ENCODE measurements around the gene TASP1.
"Not testable (repeated sequence)": the region's sequence is repeated elsewhere in the genome, so short reads cannot be mapped to it uniquely, and the experiment has no call there.

Gene TASP1

GRCh38 chr20:13364278-13365170 lies 274.2 kb downstream of the TASP1 start:
- TF ChIP-seq CTCF (IDR thresholded peaks at IDR 0.05; ENCODE audit: extremely low read depth, missing control alignments), result no peak

GRCh38 chr20:13363473-13363872 lies 275.3 kb downstream of the TASP1 start:
- no peak for DNase-seq (ENCODE audit: low spot score)
- TF ChIP-seq CTCF (IDR thresholded peaks at IDR 0.05; ENCODE audit: extremely low read depth, missing control alignments), result no peak

More at GRCh38 chr20:13364278-13365170, 274.2 kb downstream of the TASP1 start:
- no peak for DNase-seq (ENCODE audit: low spot score)

DNA sequence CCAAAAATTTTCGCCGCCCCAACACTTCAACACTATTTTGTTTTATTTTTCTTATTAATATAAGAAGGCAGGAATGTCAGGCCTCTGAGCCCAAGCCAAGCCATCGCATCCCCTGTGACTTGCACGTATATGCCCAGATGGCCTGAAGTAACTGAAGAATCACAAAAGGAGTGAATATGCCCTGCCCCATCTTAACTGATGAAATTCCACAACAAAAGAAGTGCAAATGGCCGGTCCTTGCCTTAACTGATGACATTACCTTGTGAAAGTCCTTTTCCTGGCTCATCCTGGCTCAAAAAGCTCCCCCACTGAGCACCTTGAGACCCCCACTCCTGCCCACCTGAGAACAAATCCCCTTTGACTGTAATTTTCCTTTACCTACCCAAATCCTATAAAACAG lies 276.6 kb downstream of the TASP1 start:
- not testable (repeated sequence) for DNase-seq (ENCODE audit: low spot score)

DNA sequence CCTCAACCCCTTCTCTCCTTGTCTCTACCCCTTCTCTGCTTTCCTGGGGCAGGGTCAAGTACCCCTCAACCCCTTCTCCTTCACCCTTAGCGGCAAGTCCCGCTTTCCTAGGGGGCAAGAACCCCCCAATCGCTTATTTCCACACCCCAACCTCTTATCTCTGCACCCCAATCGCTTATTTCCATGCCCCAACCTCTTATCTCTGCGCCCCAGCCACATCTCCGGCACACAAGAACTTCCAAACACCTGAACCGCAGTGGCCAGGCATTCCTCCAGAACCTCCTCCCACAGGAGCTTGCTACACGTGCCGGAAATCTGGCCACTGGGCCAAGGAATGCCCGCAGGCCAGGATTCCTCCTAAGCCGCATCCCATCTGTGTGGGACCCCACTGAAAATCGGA lies 279.8 kb downstream of the TASP1 start:
- DNase-seq (ENCODE audit: low spot score), result not testable (repeated sequence)

- DNase-seq (ENCODE audit: low spot score), result not testable (repeated sequence)
Observed at GRCh38 chr20:13357782-13358181, 280.9 kb downstream of the TASP1 start.

GRCh38 chr20:13356591-13356990 lies 282.1 kb downstream of the TASP1 start:
- TF ChIP-seq CTCF (IDR thresholded peaks at IDR 0.05; ENCODE audit: extremely low read depth, missing control alignments), result no peak
- no peak for DNase-seq (ENCODE audit: low spot score)

DNA sequence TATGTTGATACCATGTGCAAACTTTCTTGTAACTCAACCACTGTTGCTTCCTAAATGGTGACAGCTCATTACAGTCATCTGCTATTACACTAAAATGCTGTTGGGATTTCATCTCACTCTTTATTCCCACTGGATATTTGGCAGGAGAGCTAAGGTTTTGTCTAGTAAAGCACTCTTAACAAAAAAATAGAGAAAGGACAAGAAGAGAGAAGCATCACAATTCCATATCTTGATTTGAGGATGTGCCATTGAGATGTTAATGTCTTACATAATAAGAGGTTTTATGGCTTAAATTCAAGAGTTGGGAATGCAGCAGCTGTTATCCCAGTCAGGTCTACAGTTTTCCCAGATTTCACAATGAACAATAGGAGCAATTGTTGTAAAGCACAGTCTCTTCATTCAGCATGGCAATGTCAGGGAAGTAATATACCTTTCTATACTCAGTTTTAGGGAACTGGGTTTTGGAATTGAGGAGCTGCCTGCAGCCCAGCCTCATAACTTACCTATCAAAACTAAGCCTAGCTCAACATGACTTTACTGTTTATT lies 282.7 kb downstream of the TASP1 start:
- DNase-seq (ENCODE audit: low spot score), result no peak
- TF ChIP-seq CTCF (IDR thresholded peaks at IDR 0.05; ENCODE audit: extremely low read depth, missing control alignments), result no peak

DNA sequence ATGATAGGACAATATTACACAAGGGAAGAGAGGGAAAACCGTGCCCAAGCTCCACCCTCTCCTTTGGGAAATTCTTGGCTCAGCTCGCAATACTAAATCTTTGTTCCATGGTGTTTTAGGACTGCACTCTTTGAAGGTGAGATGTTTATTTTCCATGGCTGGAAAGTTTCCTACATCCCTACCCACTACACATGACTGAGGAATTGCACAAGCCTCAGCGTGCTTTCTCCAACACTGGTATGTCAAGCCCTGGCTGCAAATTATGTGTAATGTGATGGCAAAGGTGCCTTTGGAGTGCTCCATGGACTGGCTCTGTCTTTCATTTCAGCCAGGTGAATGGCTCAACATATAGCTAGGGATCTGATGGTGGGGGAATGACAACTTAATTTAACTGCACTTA lies 283.3 kb downstream of the TASP1 start:
- no peak for TF ChIP-seq CTCF (IDR thresholded peaks at IDR 0.05; ENCODE audit: extremely low read depth, missing control alignments)

More for the DNA sequence above, 283.3 kb downstream of the TASP1 start:
- no peak for DNase-seq (ENCODE audit: low spot score)

Data from GM20000 (cell line).